ENCODE data around the gene LCN9.

LCN9 gene

GRCh38 chr9:135694414-135694813 is 31.3 kb downstream of the LCN9 start:
- ChIA-PET POLR2A (no interaction called here), CTCF (interaction anchor here (2.3 kb wide), 1 partner anchor 9 kb away, joined by 19 read pairs; the partner anchor contains the start of gene KCNT1)

GRCh38 chr9:135695036-135695435 is 31.9 kb downstream of the LCN9 start:
- no peak for DNase-seq (ENCODE audit: low read depth, low spot score)
- no peak overlapping the region for H3K4me3 ChIP-seq (ENCODE audit: low read depth, low read length)
- no peak for TF ChIP-seq CTCF (IDR thresholded peaks at IDR 0.05; ENCODE audit: insufficient read depth, low read length, missing control alignments)
- CTCF ChIA-PET = no interaction called here
- POLR2A ChIA-PET = no interaction called here

More at GRCh38 chr9:135694414-135694813, 31.3 kb downstream of the LCN9 start:
- H3K4me3 ChIP-seq (ENCODE audit: low read depth, low read length) = no peak overlapping the region
- DNase-seq (ENCODE audit: low read depth, low spot score) = no peak
- no peak for TF ChIP-seq CTCF (IDR thresholded peaks at IDR 0.05; ENCODE audit: insufficient read depth, low read length, missing control alignments)

- TF ChIP-seq CTCF (IDR thresholded peaks at IDR 0.05; ENCODE audit: insufficient read depth, low read length, missing control alignments) = no peak
- H3K4me3 ChIP-seq (ENCODE audit: low read depth, low read length) = no peak overlapping the region
- ChIA-PET CTCF (no interaction called here), POLR2A (no interaction called here)
- DNase-seq (ENCODE audit: low read depth, low spot score) = no peak
These were observed 32.5 kb downstream of the LCN9 start for GRCh38 chr9:135695642-135696041.

- POLR2A ChIA-PET = no interaction called here
- no peak for DNase-seq (ENCODE audit: low read depth, low spot score)
- CTCF ChIA-PET = no interaction called here
- H3K4me3 ChIP-seq (ENCODE audit: low read depth, low read length) = no peak overlapping the region
- no peak for TF ChIP-seq CTCF (IDR thresholded peaks at IDR 0.05; ENCODE audit: insufficient read depth, low read length, missing control alignments)
These were observed 33.3 kb downstream of the LCN9 start for GRCh38 chr9:135696446-135696845.

GRCh38 chr9:135697226-135697625 is 34.1 kb downstream of the LCN9 start:
- DNase-seq (ENCODE audit: low read depth, low spot score) = no peak
- no peak for TF ChIP-seq CTCF (IDR thresholded peaks at IDR 0.05; ENCODE audit: insufficient read depth, low read length, missing control alignments)
- no peak overlapping the region for H3K4me3 ChIP-seq (ENCODE audit: low read depth, low read length)
- POLR2A ChIA-PET = no interaction called here
- CTCF ChIA-PET = interaction anchor here (0.7 kb wide), 1 partner anchor 8 kb away, joined by 3 read pairs; no protein-coding TSS in a partner anchor

- no peak overlapping the region for H3K4me3 ChIP-seq (ENCODE audit: low read depth, low read length)
- TF ChIP-seq CTCF (IDR thresholded peaks at IDR 0.05; ENCODE audit: insufficient read depth, low read length, missing control alignments) = no peak
- ChIA-PET POLR2A (no interaction called here), CTCF (no interaction called here)
- DNase-seq (ENCODE audit: low read depth, low spot score) = no peak
These were observed 35.1 kb downstream of the LCN9 start for GRCh38 chr9:135698236-135698635.
